ENCODE results near the gene CALHM5. TPM values are rescaled to one million over a fixed set of nuclear protein-coding genes. Genes with fewer than 3 reads are reported as not detected.
A peak's percentile ranks its signal among the peaks of the same experiment; 100 is the strongest.

The CALHM5 gene
- polyA plus RNA-seq, 1 donor = 0.91 TPM

- Histone ChIP-seq H3K4me3 (ENCODE audit: low read length) (no peak overlapping the region), H3K27me3 (ENCODE audit: control insufficient read depth, insufficient read depth, low read length) (peaks cover 2% of the 10 kb centered on the region), H3K9me3 (ENCODE audit: control insufficient read depth, low read depth, low read length) (no peaks in the 10 kb centered on the region), H3K36me3 (ENCODE audit: control insufficient read depth, insufficient read depth, low read length) (no peaks in the 10 kb centered on the region), H3K4me1 (ENCODE audit: control insufficient read depth, insufficient read depth, low read length) (no peaks in the 10 kb centered on the region), H3K27ac (ENCODE audit: low read length) (no peak overlapping the region)
- DNase-seq = no peak
- WGBS (ENCODE audit: insufficient coverage, low lambda C conversion rate) = 71% methylated on average over 1 of the region's 3 CpGs
These were observed 17.3 kb downstream of the CALHM5 start for GRCh38 chr6:116528780-116529179.

DNA sequence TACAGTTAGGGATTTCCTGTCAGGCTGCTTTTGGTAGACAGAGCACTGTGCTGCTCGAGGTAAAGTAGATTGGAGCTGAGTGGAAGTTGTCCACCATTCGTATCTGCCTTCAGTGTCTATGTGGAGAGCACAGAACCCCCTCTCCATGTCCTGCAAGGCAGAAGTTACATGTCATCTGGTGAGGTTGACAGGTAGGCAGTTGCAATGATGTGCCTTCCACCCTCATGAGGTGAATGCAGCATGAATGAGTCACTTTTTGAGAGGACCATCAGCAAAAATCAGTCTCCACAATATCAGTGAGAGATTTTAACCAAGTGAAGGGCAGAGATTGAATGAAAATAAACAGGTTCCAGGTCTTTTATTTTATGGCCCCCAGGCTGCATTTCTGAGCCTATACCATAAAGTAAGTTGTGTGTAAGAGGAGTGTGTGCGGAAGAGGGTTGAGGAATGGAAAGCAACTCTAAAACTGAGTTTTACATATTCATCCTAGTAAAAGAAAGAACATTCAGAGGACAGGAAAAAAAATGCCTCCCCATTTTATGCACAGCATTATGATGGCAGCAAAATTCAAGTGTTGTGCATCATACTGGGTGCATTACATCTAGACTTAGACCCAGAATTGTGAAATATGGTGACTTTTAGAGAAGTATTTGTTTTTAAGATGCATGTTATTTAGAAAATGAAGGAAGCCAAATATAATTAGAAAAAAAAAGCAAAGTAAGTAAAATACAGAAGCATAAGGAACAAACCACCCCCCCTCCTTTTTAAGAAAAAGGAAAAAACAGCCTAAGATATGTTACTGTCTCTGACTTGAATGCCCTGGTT is 18.2 kb downstream of the CALHM5 start:
- Histone ChIP-seq H3K36me3 (ENCODE audit: control insufficient read depth, insufficient read depth, low read length) (no peaks in the 10 kb centered on the region), H3K4me3 (ENCODE audit: low read length) (no peak overlapping the region), H3K27ac (ENCODE audit: low read length) (no peak overlapping the region), H3K9me3 (ENCODE audit: control insufficient read depth, low read depth, low read length) (no peaks in the 10 kb centered on the region), H3K4me1 (ENCODE audit: control insufficient read depth, insufficient read depth, low read length) (no peaks in the 10 kb centered on the region), H3K27me3 (ENCODE audit: control insufficient read depth, insufficient read depth, low read length) (peaks cover 2% of the 10 kb centered on the region)
- DNase-seq = no peak
- no CpG with 5 or more reads among the region's 3 CpGs for WGBS (ENCODE audit: insufficient coverage, low lambda C conversion rate)

DNA sequence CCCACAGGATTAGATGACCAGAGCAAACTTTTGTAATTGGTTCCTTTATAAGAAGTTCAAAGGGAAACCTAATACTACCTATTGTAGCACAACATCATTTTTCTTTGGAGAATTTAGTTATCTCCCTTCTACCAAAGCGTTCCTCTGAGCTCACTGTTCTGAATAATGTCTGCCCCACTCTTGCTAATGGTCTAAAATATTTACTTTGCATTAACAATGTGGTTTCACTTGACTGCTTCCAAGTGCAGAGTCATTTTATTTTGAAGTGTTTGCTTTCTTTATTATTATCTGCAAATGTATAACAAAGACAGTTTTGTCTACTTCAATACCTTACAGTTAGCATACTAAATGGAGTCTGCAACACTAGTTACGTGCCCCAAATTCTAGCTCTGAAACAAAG is 19.0 kb downstream of the CALHM5 start:
- WGBS (ENCODE audit: insufficient coverage, low lambda C conversion rate) = no CpG with 5 or more reads among the region's 2 CpGs
- no peaks in the 10 kb centered on the region for H3K4me1 ChIP-seq (ENCODE audit: control insufficient read depth, insufficient read depth, low read length)

DNA sequence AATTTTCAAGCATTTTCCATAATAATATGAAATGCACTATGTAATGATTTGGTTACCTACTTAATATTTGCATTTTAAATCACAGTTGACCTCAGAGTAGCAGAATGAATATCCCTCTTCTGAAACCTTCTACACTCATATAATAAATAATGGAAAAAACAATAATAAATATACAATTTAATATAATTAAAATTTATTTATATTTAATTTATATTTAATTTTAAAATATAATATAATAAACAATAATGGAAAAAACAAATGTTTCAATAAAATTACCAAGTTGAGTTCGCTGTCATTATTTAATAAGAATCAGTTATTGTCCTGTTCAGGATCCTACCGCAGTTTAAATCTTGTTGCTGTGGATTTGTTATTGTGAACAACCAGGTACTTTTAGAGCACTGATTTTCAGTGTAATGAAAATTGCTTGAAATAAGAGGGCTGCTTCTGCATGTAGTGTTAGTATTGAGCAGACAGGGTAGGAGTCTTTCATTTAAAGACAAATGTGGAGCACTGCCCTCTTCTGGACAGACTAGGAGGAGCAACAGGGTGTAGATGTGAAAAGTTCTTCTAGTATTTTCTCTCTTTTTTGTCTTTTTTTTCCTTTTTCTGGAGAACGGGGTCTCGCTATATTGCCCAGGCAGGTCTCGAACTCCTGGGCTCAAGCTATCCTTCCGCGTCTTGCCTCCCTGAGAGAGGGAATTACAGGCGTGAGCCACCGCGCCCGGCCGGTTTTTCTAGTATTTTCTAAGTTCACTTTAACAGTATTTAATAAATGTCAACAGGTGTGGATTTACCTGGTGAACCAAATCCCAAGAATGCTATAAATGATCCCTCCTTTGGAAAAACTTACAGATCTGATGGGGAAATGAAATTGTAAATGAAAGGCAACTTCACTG is 20.5 kb downstream of the CALHM5 start:
- no peaks in the 10 kb centered on the region for H3K36me3 ChIP-seq (ENCODE audit: control insufficient read depth, insufficient read depth, low read length)
- no peak overlapping the region for H3K27ac ChIP-seq (ENCODE audit: low read length)
- DNase-seq = peak; percentile 19 to 27
- H3K27me3 ChIP-seq (ENCODE audit: control insufficient read depth, insufficient read depth, low read length) = peaks cover 2% of the 10 kb centered on the region
- H3K4me3 ChIP-seq (ENCODE audit: low read length) = no peak overlapping the region
- no peaks in the 10 kb centered on the region for H3K9me3 ChIP-seq (ENCODE audit: control insufficient read depth, low read depth, low read length)
- no peaks in the 10 kb centered on the region for H3K4me1 ChIP-seq (ENCODE audit: control insufficient read depth, insufficient read depth, low read length)
- WGBS (ENCODE audit: insufficient coverage, low lambda C conversion rate) = 90% methylated on average over 4 of the region's 12 CpGs

More for the DNA sequence above, 19.0 kb downstream of the CALHM5 start:
- Histone ChIP-seq H3K4me3 (ENCODE audit: low read length) (no peak overlapping the region), H3K27ac (ENCODE audit: low read length) (no peak overlapping the region), H3K36me3 (ENCODE audit: control insufficient read depth, insufficient read depth, low read length) (no peaks in the 10 kb centered on the region), H3K9me3 (ENCODE audit: control insufficient read depth, low read depth, low read length) (no peaks in the 10 kb centered on the region), H3K27me3 (ENCODE audit: control insufficient read depth, insufficient read depth, low read length) (peaks cover 2% of the 10 kb centered on the region)
- no peak for DNase-seq

GRCh38 chr6:116533233-116533957 is 22.0 kb downstream of the CALHM5 start:
- no peak for DNase-seq
- Histone ChIP-seq H3K4me3 (ENCODE audit: low read length) (no peak overlapping the region), H3K27ac (ENCODE audit: low read length) (no peak overlapping the region), H3K36me3 (ENCODE audit: control insufficient read depth, insufficient read depth, low read length) (no peaks in the 10 kb centered on the region), H3K4me1 (ENCODE audit: control insufficient read depth, insufficient read depth, low read length) (no peaks in the 10 kb centered on the region), H3K27me3 (ENCODE audit: control insufficient read depth, insufficient read depth, low read length) (peaks cover 2% of the 10 kb centered on the region), H3K9me3 (ENCODE audit: control insufficient read depth, low read depth, low read length) (no peaks in the 10 kb centered on the region)
- WGBS (ENCODE audit: insufficient coverage, low lambda C conversion rate) = 100% methylated on average over 1 of the region's 9 CpGs

DNA sequence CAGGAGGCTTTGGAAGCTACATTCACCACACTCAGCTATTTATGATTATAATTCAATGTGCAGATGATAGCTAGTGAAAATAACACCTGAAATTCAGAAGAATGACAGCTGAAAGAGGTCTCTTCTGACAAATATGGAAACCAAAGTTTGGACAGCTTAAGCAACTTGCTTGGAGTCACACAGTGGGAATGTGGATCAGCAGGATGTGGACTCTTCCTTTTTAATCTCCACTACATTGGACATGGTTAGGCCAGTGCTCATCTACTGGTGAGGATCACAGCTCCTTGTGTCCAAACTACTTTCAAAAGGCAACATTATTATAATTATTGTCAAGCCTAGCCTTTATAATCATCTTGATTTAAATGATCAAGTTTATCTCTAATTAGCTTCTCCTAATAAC is 23.7 kb downstream of the CALHM5 start:
- Histone ChIP-seq H3K4me3 (ENCODE audit: low read length) (no peak overlapping the region), H3K36me3 (ENCODE audit: control insufficient read depth, insufficient read depth, low read length) (no peaks in the 10 kb centered on the region), H3K27ac (ENCODE audit: low read length) (no peak overlapping the region), H3K4me1 (ENCODE audit: control insufficient read depth, insufficient read depth, low read length) (no peaks in the 10 kb centered on the region), H3K27me3 (ENCODE audit: control insufficient read depth, insufficient read depth, low read length) (peaks cover 2% of the 10 kb centered on the region), H3K9me3 (ENCODE audit: control insufficient read depth, low read depth, low read length) (no peaks in the 10 kb centered on the region)
- no peak for DNase-seq

GRCh38 chr6:116536216-116536621 is 24.8 kb downstream of the CALHM5 start:
- peaks cover 7% of the 10 kb centered on the region for H3K27me3 ChIP-seq (ENCODE audit: control insufficient read depth, insufficient read depth, low read length)
- H3K4me1 ChIP-seq (ENCODE audit: control insufficient read depth, insufficient read depth, low read length) = no peaks in the 10 kb centered on the region
- WGBS (ENCODE audit: insufficient coverage, low lambda C conversion rate) = 0% methylated on average over 1 of the region's 4 CpGs
- H3K27ac ChIP-seq (ENCODE audit: low read length) = no peak overlapping the region
- H3K9me3 ChIP-seq (ENCODE audit: control insufficient read depth, low read depth, low read length) = no peaks in the 10 kb centered on the region
- no peaks in the 10 kb centered on the region for H3K36me3 ChIP-seq (ENCODE audit: control insufficient read depth, insufficient read depth, low read length)
- H3K4me3 ChIP-seq (ENCODE audit: low read length) = no peak overlapping the region
- DNase-seq = peak; percentile 15 to 51

GRCh38 chr6:116542426-116542825 is 31.0 kb downstream of the CALHM5 start:
- Histone ChIP-seq H3K4me3 (ENCODE audit: low read length) (no peak overlapping the region), H3K27me3 (ENCODE audit: control insufficient read depth, insufficient read depth, low read length) (peaks cover 5% of the 10 kb centered on the region), H3K9me3 (ENCODE audit: control insufficient read depth, low read depth, low read length) (no peaks in the 10 kb centered on the region), H3K36me3 (ENCODE audit: control insufficient read depth, insufficient read depth, low read length) (no peaks in the 10 kb centered on the region), H3K27ac (ENCODE audit: low read length) (no peak overlapping the region), H3K4me1 (ENCODE audit: control insufficient read depth, insufficient read depth, low read length) (no peaks in the 10 kb centered on the region)
- no peak for DNase-seq

DNA sequence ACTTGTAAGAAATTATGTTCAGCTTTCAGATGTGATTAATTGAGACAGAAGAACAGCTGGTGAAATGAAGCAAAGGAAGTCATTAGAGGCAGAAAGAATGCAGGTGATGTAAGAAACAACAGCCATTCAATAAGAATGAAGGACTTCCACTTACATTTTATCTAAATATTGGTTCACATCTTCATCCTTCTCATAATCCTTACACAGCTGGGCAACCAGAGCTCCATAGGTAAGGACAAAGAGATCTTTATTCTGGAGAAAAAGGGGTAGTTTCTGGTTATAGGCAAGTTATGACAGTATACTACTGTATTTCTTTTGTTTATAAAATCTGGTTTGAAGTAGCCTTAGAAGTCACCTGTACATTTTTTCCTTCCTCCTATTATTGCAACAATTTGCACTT is 31.7 kb downstream of the CALHM5 start:
- DNase-seq = no peak
- Histone ChIP-seq H3K9me3 (ENCODE audit: control insufficient read depth, low read depth, low read length) (no peaks in the 10 kb centered on the region), H3K36me3 (ENCODE audit: control insufficient read depth, insufficient read depth, low read length) (no peaks in the 10 kb centered on the region), H3K27ac (ENCODE audit: low read length) (no peak overlapping the region), H3K4me3 (ENCODE audit: low read length) (no peak overlapping the region), H3K4me1 (ENCODE audit: control insufficient read depth, insufficient read depth, low read length) (no peaks in the 10 kb centered on the region), H3K27me3 (ENCODE audit: control insufficient read depth, insufficient read depth, low read length) (peaks cover 5% of the 10 kb centered on the region)

- DNase-seq = no peak
- Histone ChIP-seq H3K4me3 (ENCODE audit: low read length) (no peak within 1 kb of the TSS), H3K4me1 (ENCODE audit: control insufficient read depth, insufficient read depth, low read length) (no peaks in the 10 kb centered on the region), H3K36me3 (ENCODE audit: control insufficient read depth, insufficient read depth, low read length) (no peaks in the 10 kb centered on the region), H3K27me3 (ENCODE audit: control insufficient read depth, insufficient read depth, low read length) (peaks cover 2% of the 10 kb centered on the region), H3K9me3 (ENCODE audit: control insufficient read depth, low read depth, low read length) (no peaks in the 10 kb centered on the region), H3K27ac (ENCODE audit: low read length) (no peak within 1 kb of the TSS)
- WGBS (ENCODE audit: insufficient coverage, low lambda C conversion rate) = 40% methylated on average over 2 of the region's 4 CpGs
These were observed 34.2 kb downstream of the CALHM5 start, which contains the start of gene TRAPPC3L for GRCh38 chr6:116545651-116546050. Gene TRAPPC3L (minus strand): TSS chr6:116545684. CDS start chr6:116545514, 170 bp downstream.
